HepG2 (cell line): ENCODE measurements around the gene NPPC. TPM values are rescaled to one million over a fixed set of nuclear protein-coding genes. Genes with fewer than 3 reads are reported as not detected.

Experiments used
- ATAC-seq: fragments of 200-7000 bp; cut with Tn5 transposase; 3 replicates; pipeline ENCODE4 v1.9.1; 2020; ENCODE audit warnings: mild to moderate bottlenecking, moderate library complexity
- BruUV-seq: library from RNA; stranded (reverse); fragments of 400-500 nt; replicated peaks from 2 replicates; lab custom pipeline; 2021; lab: Mats Ljungman, UMichigan
- CTCF ChIA-PET: fragments of 300-600 bp; formaldehyde crosslinking; extraction: SDS; loops from one replicate; lab custom pipeline; 2021; ENCODE audit warnings: low total read pairs, inconsistent platforms, low intra/inter-chr PET ratio; lab: Yijun Ruan, JAX
- POLR2A ChIA-PET: fragments of 350-600 bp; sonication (Branson Sonifier 250); formaldehyde crosslinking; loops from one replicate; lab custom pipeline; 2020; ENCODE audit warnings: antibody characterized with exemption, inconsistent platforms; lab: Yijun Ruan, JAX
- DNase-seq: peaks from one replicate; pipeline ENCODE4 v3.0.0-alpha.2; 2015; ENCODE audit warnings: low spot score
- FAIRE-seq: peaks from 3 replicates; lab custom pipeline; 2011; peaks lifted over from hg19 to GRCh38; lab: Jason Lieb, UNC
- H2AFZ ChIP-seq: one replicate; pipeline ENCODE4 v1.6.1; 2011; ENCODE audit warnings: low read length, inconsistent platforms
- H3K27ac ChIP-seq: fragments of 300-600 bp; 3 replicates; pipeline ENCODE4 v1.8.0; 2011; ENCODE audit warnings: mixed run types, mild to moderate bottlenecking, mixed read lengths, low read length, inconsistent platforms; ENCODE audit not compliant: insufficient read depth; ENCODE audit errors: extremely low read length
- H3K27me3 ChIP-seq, 2 experiments: fragments of 200-600 bp in 1 of 2; 2 replicates in 1 of 2; 3 replicates in 1 of 2; pipeline versions ENCODE4 v1.6.0 to v1.8.0; 2011; ENCODE audit warnings: low read length in 2 of 2, mild to moderate bottlenecking in 2 of 2, moderate library complexity in 2 of 2, inconsistent platforms in 1 of 2; ENCODE audit not compliant: insufficient read depth in 2 of 2, control insufficient read depth in 1 of 2
- H3K36me3 ChIP-seq, 2 experiments: fragments of 200-600 bp in 1 of 2; replicated peaks in 1 of 2; 2 replicates in 1 of 2; 3 replicates in 1 of 2; pipeline versions ENCODE4 v1.5.1 to v1.8.0; 2011; ENCODE audit warnings: low read length in 2 of 2, inconsistent platforms in 1 of 2; ENCODE audit not compliant: insufficient read depth in 2 of 2, control insufficient read depth in 1 of 2
- H3K4me1 ChIP-seq: 2 replicates; pipeline ENCODE4 v1.5.1; 2012; ENCODE audit warnings: low read length, inconsistent platforms; ENCODE audit not compliant: insufficient read depth
- H3K4me2 ChIP-seq: 2 replicates; pipeline ENCODE4 v1.6.0; 2011; ENCODE audit warnings: low read depth, low read length, inconsistent platforms
- H3K4me3 ChIP-seq, 3 experiments: fragments of 200-600 bp in 1 of 3; sonication (generic), shearing (Covaris generic) in 1 of 3; replicated peaks in 1 of 3; 2 replicates each; pipeline ENCODE4 v1.5.1; 2011 to 2016; ENCODE audit warnings: low read length in 3 of 3, inconsistent platforms in 2 of 3, low read depth in 2 of 3, mild to moderate bottlenecking in 2 of 3, control low read depth in 1 of 3, mixed read lengths in 1 of 3; ENCODE audit not compliant: insufficient read depth in 1 of 3
- H3K79me2 ChIP-seq: one replicate; pipeline ENCODE4 v1.6.1; 2011; ENCODE audit warnings: low read length, inconsistent platforms; ENCODE audit not compliant: insufficient read depth
- H3K9ac ChIP-seq: 2 replicates; pipeline ENCODE4 v1.6.0; 2011; ENCODE audit warnings: mild to moderate bottlenecking, low read depth, low read length, inconsistent platforms; ENCODE audit not compliant: insufficient read depth
- H3K9me3 ChIP-seq: 2 replicates; pipeline ENCODE4 v1.5.1; 2012; ENCODE audit warnings: mild to moderate bottlenecking, low read length
- H4K20me1 ChIP-seq: 2 replicates; pipeline ENCODE4 v1.6.0; 2011; ENCODE audit warnings: inconsistent platforms, mild to moderate bottlenecking, low read length, moderate library complexity; ENCODE audit not compliant: insufficient read depth
- DPF2 ChIP-seq: sonication (generic); formaldehyde crosslinking; IDR thresholded peaks from 2 replicates; pipeline ENCODE4 v1.4.0; 2020; ENCODE audit warnings: mild to moderate bottlenecking, low read depth, missing genetic modification reagents, borderline replicate concordance
- HMGA1 ChIP-seq: sonication (generic); formaldehyde crosslinking; conservative IDR thresholded peaks from 2 replicates; pipeline ENCODE4 v1.4.0; 2020; ENCODE audit warnings: missing genetic modification reagents
- KDM5A ChIP-seq: fragments of 200-600 bp; sonication (generic); IDR thresholded peaks from 2 replicates; pipeline ENCODE4 v1.7.0; 2018; ENCODE audit warnings: antibody characterized with exemption, mild to moderate bottlenecking, low read length, borderline replicate concordance
- POGZ ChIP-seq: sonication (generic); formaldehyde crosslinking; IDR thresholded peaks from 2 replicates; pipeline ENCODE4 v1.4.0; 2020; ENCODE audit warnings: mild to moderate bottlenecking, missing genetic modification reagents
- WGBS: methylation state at CpG from one replicate; pipeline ENCODE4 v1.1.6; 2017; ENCODE audit warnings: low lambda C conversion rate; 5-methylcytosine and 5-hydroxymethylcytosine counted together
- in situ Hi-C: cut with HindIII; loops from 2 replicates; pipeline ENCODE4 v1.10.0; 2017; ENCODE audit warnings: low pct_unique_long_range_greater_than_20kb; ENCODE audit not compliant: extremely low pct_ligation_motif_present
- intact Hi-C: fragments of 100-400 bp; cut with micrococcal nuclease; formaldehyde crosslinking; loops from one replicate; pipeline ENCODE4 v1.10.0; 2022; ENCODE audit not compliant: unreplicated experiment
- polyA plus RNA-seq, 8 experiments: library from polyadenylated mRNA; depleted of rRNA in 3 of 8; stranded (reverse) in 7 of 8; unstranded in 1 of 8; fragments of >200 nt; fragmentation: Illumina TruSeq in 4 of 8; extraction: Trizol in 4 of 8; gene quantifications; 2 replicates each; pipeline versions ENCODE4 v1.2.1 to v1.2.3, GENCODE V29; 2011 to 2016; ENCODE audit warnings: low read depth in 4 of 8, missing spikeins in 1 of 8, mixed read lengths in 1 of 8; ENCODE audit not compliant: insufficient read depth in 1 of 8
- total RNA-seq, 5 experiments: library from RNA; depleted of rRNA; stranded (reverse); fragments of >200 nt; fragmentation: Illumina TruSeq; extraction: Trizol; gene quantifications; 2 replicates each; pipeline ENCODE4 v1.2.3, GENCODE V29; 2016; ENCODE audit warnings: low read depth in 1 of 5
- TF ChIP-seq, protein P1 (sequence below): sonication (generic); formaldehyde crosslinking; IDR thresholded peaks from 2 replicates; pipeline ENCODE4 v1.4.0; 2020; ENCODE audit warnings: missing genetic modification reagents

NPPC gene
- total and polyA plus RNA-seq, 2 of the 13 experiments (the other 11 are each of a cell fraction or from before 2014, with no cell fraction given): 0.11 TPM; not detected in 1

DNA sequence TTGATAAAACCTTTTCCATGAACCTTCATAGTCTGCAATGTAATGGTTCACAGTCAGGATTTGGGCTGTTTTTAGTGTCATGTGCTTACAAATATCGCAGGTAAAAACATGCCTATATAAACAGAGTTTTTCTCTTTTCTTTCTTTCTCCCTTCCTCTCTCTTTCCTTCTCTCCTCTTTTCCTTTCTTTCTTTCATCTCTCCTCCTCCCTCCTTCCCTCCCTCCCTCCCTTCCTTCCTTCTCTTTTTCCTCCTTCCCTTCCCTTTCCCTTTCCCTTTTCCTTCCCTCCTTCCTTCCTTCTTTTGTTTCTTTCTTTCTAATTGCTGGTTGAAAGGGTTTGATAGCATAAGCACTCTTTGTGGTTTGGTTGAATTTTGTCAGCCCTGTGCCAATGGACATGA is 9.6 kb upstream of the NPPC start:
- ChIA-PET POLR2A (no interaction called here), CTCF (no interaction called here)
- Histone ChIP-seq H3K4me3 (no peak overlapping the region), H3K4me2 (no peak overlapping the region), H3K9ac (no peak overlapping the region), H3K27ac (no peak overlapping the region), H3K9me3 (no peaks in the 10 kb centered on the region), H4K20me1 (no peaks in the 10 kb centered on the region), H3K4me1 (peaks cover 27% of the 10 kb centered on the region), H3K27me3 (peaks cover 2 to 40% of the 10 kb centered on the region in 2 experiments; a peak in 4 of 5 replicates), H2AFZ (no peak overlapping the region), H3K36me3 (no peaks in the 10 kb centered on the region), H3K79me2 (no peaks in the 10 kb centered on the region)
- DNase-seq (no peak), FAIRE-seq (no peak), ATAC-seq (no peak)
- in situ Hi-C loops: no loop called here
- TF ChIP-seq POGZ (CRISPR knock-in tag) (no peak), DPF2 (CRISPR knock-in tag) (no peak), KDM5A (no peak), HMGA1 (CRISPR knock-in tag) (no peak)
- TF ChIP-seq, protein P1, sequence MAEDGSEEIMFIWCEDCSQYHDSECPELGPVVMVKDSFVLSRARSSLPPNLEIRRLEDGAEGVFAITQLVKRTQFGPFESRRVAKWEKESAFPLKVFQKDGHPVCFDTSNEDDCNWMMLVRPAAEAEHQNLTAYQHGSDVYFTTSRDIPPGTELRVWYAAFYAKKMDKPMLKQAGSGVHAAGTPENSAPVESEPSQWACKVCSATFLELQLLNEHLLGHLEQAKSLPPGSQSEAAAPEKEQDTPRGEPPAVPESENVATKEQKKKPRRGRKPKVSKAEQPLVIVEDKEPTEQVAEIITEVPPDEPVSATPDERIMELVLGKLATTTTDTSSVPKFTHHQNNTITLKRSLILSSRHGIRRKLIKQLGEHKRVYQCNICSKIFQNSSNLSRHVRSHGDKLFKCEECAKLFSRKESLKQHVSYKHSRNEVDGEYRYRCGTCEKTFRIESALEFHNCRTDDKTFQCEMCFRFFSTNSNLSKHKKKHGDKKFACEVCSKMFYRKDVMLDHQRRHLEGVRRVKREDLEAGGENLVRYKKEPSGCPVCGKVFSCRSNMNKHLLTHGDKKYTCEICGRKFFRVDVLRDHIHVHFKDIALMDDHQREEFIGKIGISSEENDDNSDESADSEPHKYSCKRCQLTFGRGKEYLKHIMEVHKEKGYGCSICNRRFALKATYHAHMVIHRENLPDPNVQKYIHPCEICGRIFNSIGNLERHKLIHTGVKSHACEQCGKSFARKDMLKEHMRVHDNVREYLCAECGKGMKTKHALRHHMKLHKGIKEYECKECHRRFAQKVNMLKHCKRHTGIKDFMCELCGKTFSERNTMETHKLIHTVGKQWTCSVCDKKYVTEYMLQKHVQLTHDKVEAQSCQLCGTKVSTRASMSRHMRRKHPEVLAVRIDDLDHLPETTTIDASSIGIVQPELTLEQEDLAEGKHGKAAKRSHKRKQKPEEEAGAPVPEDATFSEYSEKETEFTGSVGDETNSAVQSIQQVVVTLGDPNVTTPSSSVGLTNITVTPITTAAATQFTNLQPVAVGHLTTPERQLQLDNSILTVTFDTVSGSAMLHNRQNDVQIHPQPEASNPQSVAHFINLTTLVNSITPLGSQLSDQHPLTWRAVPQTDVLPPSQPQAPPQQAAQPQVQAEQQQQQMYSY (CRISPR knock-in tag): no peak
- intact Hi-C loops: no loop called here
- no TSS peak for BruUV-seq
- 2% methylated on average over 1 of the region's 1 CpG for WGBS
